ENCODE measurements around the gene TMPRSS2. TPM values are rescaled to one million over a fixed set of nuclear protein-coding genes. Genes with fewer than 3 reads are reported as not detected.
A peak's percentile ranks its signal among the peaks of the same experiment; 100 is the strongest.

TMPRSS2 gene
- total RNA-seq, 4 donors from 2014 or later = 0.19 to 5.0 (median 0.62) TPM; not detected in 1

DNA sequence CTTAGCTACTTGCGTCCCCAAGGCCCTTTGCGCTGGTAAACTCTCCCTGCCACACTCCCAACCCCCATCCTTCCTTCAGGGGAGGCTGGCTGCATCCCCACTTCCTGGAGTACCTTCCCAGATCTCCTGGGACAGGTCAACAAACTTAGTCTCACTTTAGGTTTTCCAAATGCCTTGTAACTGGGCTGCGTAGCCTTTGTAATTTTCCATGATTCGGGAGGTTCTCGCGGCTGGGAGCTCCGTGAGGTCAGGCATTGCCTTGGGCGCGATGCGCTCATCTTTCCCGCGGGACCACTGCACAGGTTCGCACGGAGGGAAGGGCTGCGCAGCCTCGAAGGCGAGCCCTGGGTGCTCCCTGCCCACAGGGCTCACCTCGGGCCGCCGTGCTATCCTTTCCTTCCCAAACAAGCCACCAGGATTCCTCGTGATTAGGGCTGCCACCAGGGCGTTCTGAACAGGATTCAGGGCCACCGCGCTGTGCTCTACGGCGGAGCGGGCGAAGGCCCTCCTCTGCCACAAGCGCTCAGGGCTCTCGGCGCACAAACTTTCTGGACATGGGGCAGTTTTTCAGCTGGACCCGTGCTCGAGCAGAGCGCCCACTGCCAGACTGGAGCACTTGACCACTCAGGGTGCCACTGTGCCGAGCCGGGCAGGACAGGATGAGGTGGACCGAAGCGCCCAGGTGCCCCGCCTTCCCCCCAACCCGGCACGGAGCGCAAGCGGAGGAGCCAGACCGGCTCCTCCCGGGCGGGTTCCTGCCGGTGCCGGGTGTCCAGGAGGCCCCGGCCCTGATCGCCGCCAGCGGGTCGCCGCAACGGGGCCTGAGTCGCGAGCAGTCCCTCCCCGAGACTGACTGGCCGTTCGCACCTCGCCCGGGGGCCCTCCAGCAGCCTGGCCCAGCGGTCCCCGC, 1.1 kb downstream of the TMPRSS2 start:
- no peak for ATAC-seq
- Histone ChIP-seq H3K27ac (no peak overlapping the region), H3K9me3 (no peaks in the 10 kb centered on the region), H3K4me1 (peaks cover 0 to 18% (median 0%) of the 10 kb centered on the region in 3 donors), H3K4me3 (peak overlapping the region in 1 of 2 donors; percentile 33), H3K27me3 (peaks cover 72% of the 10 kb centered on the region), H3K36me3 (no peaks in the 10 kb centered on the region)
- 50 to 90% methylated on average over 1 to 2 of the region's 64 CpGs for WGBS, 2 donors (ENCODE audit: low coverage in 1 of 2)
- TF ChIP-seq POLR2AphosphoS5 (IDR thresholded peaks at IDR 0.05) = no peak
- TF ChIP-seq, protein P1, sequence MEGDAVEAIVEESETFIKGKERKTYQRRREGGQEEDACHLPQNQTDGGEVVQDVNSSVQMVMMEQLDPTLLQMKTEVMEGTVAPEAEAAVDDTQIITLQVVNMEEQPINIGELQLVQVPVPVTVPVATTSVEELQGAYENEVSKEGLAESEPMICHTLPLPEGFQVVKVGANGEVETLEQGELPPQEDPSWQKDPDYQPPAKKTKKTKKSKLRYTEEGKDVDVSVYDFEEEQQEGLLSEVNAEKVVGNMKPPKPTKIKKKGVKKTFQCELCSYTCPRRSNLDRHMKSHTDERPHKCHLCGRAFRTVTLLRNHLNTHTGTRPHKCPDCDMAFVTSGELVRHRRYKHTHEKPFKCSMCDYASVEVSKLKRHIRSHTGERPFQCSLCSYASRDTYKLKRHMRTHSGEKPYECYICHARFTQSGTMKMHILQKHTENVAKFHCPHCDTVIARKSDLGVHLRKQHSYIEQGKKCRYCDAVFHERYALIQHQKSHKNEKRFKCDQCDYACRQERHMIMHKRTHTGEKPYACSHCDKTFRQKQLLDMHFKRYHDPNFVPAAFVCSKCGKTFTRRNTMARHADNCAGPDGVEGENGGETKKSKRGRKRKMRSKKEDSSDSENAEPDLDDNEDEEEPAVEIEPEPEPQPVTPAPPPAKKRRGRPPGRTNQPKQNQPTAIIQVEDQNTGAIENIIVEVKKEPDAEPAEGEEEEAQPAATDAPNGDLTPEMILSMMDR (IDR thresholded peaks at IDR 0.05) = no peak
- no peak for TF ChIP-seq POLR2A (IDR thresholded peaks at IDR 0.05)
- no peak for TF ChIP-seq EP300 (IDR thresholded peaks at IDR 0.05)

- Histone ChIP-seq H3K9me3 (no peaks in the 10 kb centered on the region), H3K4me1 (peaks cover 0 to 18% (median 0%) of the 10 kb centered on the region in 3 donors), H3K27ac (no peak overlapping the region), H3K27me3 (peaks cover 64% of the 10 kb centered on the region), H3K36me3 (no peaks in the 10 kb centered on the region), H3K4me3 (no peak overlapping the region)
- TF ChIP-seq POLR2AphosphoS5 (IDR thresholded peaks at IDR 0.05) = no peak
- TF ChIP-seq, protein P1 (IDR thresholded peaks at IDR 0.05) = no peak
- TF ChIP-seq EP300 (IDR thresholded peaks at IDR 0.05) = no peak
- TF ChIP-seq POLR2A (IDR thresholded peaks at IDR 0.05) = no peak
- ATAC-seq = no peak
- WGBS, 2 donors (ENCODE audit: low coverage in 1 of 2) = 62 to 68% methylated on average over 5 to 7 of the region's 7 CpGs
Observed at GRCh38 chr21:41506005-41506594, 1.9 kb downstream of the TMPRSS2 start.

DNA sequence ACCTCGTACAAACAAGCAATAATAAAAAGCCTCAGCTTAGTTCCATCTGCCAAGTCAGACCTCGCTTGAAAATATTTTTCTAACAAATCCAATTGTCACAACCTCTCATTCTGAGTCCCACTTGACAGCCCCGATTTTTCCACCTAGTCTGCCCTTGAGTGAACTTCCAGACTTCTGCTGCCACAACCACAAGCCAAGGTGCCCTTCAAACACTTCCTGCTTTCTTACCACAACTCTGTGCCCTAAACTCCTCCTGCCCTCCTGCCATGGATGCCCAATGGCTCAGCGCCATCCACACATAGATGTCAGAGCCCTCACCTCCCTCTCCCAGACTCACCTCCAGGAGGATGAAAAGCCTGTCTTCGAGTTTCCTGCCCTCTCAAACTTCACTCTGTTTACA, 3.9 kb downstream of the TMPRSS2 start:
- no peaks in the 10 kb centered on the region for H3K9me3 ChIP-seq
- TF ChIP-seq EP300 (IDR thresholded peaks at IDR 0.05) (no peak), POLR2A (IDR thresholded peaks at IDR 0.05) (no peak), POLR2AphosphoS5 (IDR thresholded peaks at IDR 0.05) (no peak)
- TF ChIP-seq, protein P1 (IDR thresholded peaks at IDR 0.05) = no peak
- H3K4me3 ChIP-seq = no peak overlapping the region
- peaks cover 0 to 18% (median 0%) of the 10 kb centered on the region in 3 donors for H3K4me1 ChIP-seq
- 41 to 53% methylated on average over 4 of the region's 5 CpGs for WGBS, 2 donors (ENCODE audit: low coverage in 1 of 2)
- H3K27ac ChIP-seq = no peak overlapping the region
- H3K36me3 ChIP-seq = no peaks in the 10 kb centered on the region
- ATAC-seq = no peak
- peaks cover 59% of the 10 kb centered on the region for H3K27me3 ChIP-seq

DNA sequence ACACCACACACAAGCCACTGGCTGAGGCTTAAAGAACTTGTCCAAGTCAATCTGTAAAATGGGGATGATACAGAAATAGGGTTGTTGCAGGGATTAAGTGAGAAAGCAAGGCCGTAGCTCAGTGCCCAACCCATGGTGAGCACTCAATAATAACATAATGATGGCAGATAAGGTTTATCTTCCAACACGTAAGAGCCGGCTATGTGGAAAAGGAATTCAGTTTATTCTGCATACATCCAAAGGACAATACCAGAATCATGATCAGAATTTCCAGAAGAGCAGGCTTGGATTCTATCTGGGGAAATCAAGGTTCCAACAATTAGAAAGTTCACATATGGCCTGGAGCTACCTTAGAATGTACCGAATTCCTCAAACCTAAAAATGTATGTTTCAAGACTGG, 4.6 kb downstream of the TMPRSS2 start:
- 72 to 88% methylated on average over 4 of the region's 4 CpGs for WGBS, 2 donors (ENCODE audit: low coverage in 1 of 2)
- ATAC-seq = no peak
- H3K4me1 ChIP-seq = peaks cover 0 to 16% (median 0%) of the 10 kb centered on the region in 3 donors
- H3K27ac ChIP-seq = no peak overlapping the region
- no peaks in the 10 kb centered on the region for H3K9me3 ChIP-seq
- TF ChIP-seq, protein P1 (IDR thresholded peaks at IDR 0.05) = no peak
- H3K36me3 ChIP-seq = no peaks in the 10 kb centered on the region
- no peak overlapping the region for H3K4me3 ChIP-seq
- peaks cover 53% of the 10 kb centered on the region for H3K27me3 ChIP-seq

Data from gastroesophageal sphincter (tissue), 4 donors.